Measurements from ENCODE around the gene ZNF429.
"Not testable (repeated sequence)": the region's sequence is repeated elsewhere in the genome, so short reads cannot be mapped to it uniquely, and the experiment has no call there.

Gene ZNF429

DNA sequence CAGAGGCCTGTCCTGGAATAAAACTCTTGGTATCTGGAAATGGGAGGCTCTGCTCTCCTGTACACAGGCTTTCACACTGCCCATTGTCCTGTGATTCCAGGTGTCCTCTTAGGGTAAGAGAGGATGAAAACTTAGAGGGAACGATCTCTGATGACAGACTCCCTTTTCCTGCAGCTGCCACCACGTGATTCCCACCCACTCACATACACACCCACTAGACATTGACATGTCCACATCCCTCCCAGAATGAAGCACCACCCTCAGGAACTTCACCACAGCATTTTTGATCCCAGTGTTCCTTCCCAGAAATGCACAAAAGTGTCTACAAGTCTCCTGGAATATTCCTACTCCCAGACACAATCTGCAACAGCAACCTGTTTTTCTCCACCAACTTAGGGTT is 8.2 kb downstream of the ZNF429 start:
- no peak for DNase-seq (ENCODE audit: low spot score)

GRCh38 chr19:21519488-21519887 is 14.1 kb downstream of the ZNF429 start:
- DNase-seq (ENCODE audit: low spot score) = no peak

- no peak for DNase-seq (ENCODE audit: low spot score)
These were observed 27.5 kb downstream of the ZNF429 start for GRCh38 chr19:21532904-21533303.

DNA sequence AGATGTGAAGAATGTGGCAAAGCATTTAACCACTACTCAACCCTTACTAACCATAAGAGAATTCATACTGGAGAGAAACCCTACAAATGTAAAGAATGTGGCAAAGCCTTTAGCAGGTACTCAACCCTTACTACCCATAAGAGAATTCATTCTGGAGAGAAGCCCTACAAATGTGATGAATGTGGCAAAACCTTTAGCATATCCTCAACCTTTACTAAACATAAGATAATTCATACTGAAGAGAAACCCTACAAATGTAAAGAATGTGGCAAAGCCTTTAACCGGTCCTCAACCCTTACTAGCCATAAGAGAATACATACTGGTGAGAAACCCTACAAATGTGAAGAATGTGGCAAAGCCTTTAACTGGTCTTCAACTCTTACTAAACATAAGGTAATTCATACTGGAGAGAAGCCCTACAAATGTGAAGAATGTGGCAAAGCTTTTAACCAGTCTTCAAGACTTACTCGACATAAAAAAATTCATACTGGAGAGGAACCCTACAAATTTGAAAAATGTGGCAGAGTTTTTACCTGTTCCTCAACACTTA is 31.4 kb downstream of the ZNF429 start:
- not testable (repeated sequence) for DNase-seq (ENCODE audit: low spot score)

GRCh38 chr19:21559444-21559843 is 54.0 kb downstream of the ZNF429 start:
- DNase-seq (ENCODE audit: low spot score) = no peak

GRCh38 chr19:21564406-21564805 is 59.0 kb downstream of the ZNF429 start:
- no peak for DNase-seq (ENCODE audit: low spot score)

DNA sequence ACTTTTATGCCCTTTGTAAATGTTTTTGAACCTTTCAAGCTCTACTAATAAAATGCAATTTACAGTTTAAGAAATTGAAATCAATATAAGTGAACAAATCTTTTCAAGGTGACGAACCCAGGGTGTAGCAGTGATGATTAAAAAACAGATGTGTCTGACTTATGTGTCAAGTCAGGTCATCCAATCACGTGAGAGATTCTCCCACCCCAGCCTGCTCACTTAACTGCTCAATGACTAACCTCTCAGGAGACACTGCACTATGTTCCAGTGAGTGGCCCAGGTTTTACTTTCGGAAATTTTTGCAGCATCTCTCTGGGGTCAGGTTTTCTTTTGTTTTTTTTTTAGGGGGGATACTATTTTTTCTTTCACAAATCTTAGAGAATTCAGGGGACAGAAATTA is 60.7 kb downstream of the ZNF429 start:
- no peak for DNase-seq (ENCODE audit: low spot score)

- not testable (repeated sequence) for DNase-seq (ENCODE audit: low spot score)
These were observed 62.4 kb downstream of the ZNF429 start for GRCh38 chr19:21567806-21568205.

DNA sequence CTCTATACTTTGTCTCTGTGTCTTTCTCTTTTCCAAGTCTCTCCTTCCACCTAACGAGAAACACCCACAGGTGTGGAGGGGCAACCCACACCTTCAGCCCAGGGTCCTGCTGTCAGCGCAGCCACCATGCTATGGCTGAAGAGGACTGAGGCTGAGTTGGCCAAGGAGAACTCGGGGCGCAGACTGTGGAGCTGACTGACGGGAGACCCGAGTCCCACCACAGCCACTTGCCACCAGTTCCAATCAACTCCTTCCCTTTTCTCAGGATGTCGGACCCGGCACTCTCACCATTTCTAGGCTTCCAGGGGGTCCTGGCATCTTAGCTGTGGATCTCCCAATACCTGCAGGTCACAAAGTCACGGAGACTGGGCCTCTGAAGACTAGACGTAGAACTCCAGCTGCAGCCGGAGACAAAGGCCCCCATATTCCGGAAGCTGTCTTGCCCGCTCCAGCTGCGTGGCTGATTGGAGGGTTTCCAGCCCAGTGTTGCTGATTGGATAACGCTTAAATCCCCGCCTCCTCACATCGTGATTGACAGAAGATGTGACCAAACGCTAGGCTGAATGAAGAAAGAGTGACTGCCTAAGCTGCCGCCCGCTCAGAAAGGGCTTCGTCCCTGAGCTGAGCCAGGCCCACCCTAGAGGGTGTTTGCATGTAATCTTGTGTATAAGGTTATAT is 63.6 kb downstream of the ZNF429 start:
- DNase-seq (ENCODE audit: low spot score) = peak; percentile 8

DNA sequence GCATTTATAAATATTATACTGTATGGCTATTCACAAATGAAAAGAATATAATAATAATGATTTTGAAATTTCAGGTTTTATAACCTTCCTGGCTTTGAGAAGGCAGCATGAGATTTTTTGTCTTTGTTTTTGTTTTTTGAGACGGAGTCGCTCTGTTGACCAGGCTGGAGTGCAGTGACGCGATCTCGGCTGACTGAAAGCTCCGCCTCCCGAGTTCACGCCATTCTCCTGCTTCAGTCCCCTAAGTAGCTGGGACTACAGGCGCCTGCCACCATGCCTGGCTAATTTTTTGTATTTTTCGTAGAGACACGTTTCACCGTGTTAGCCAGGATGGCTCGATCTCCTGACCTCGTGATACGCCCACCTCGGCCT is 64.1 kb downstream of the ZNF429 start:
- no peak for DNase-seq (ENCODE audit: low spot score)

- DNase-seq (ENCODE audit: low spot score) = no peak
These were observed 65.9 kb downstream of the ZNF429 start for GRCh38 chr19:21571316-21571715.

- no peak for DNase-seq (ENCODE audit: low spot score)
These were observed 69.2 kb downstream of the ZNF429 start for GRCh38 chr19:21574607-21575006.

- no peak for DNase-seq (ENCODE audit: low spot score)
These were observed 71.1 kb downstream of the ZNF429 start for GRCh38 chr19:21576481-21576880.

GRCh38 chr19:21580101-21580500 is 74.7 kb downstream of the ZNF429 start:
- DNase-seq (ENCODE audit: low spot score) = no peak

- DNase-seq (ENCODE audit: low spot score) = no peak
These were observed 75.4 kb downstream of the ZNF429 start for GRCh38 chr19:21580818-21581217.

DNA sequence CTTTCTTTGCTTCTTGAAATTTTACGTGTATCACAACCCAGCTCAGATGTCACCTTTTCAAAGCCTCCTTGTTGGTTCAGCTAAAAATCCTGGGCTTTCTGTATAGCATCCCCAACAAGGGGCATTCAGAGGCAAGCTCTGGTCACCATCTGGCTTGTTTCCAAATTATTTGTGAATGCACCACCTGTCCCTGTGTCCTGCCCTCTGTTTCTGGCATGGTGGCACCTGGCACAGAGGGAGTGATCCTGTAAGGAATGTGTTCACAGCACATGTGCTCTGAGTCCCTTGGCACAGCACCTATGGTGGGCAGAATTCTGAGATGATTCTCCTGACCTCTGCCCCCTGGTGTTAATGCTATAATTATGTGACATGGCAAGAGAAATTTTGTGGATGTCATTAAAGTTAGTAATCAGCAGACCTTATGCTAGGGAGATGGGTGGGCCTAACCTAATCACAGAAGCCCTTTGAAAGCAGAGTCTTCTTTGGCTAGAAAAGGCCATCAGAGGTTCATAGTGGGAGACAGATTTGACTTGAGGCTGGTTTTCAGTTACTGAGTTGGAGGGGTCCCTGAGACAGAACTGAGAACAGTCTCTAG is 76.3 kb downstream of the ZNF429 start:
- no peak for DNase-seq (ENCODE audit: low spot score)

GRCh38 chr19:21584537-21584936 is 79.1 kb downstream of the ZNF429 start:
- DNase-seq (ENCODE audit: low spot score) = no peak

GRCh38 chr19:21585281-21585890 is 80.0 kb downstream of the ZNF429 start:
- DNase-seq (ENCODE audit: low spot score) = no peak

- DNase-seq (ENCODE audit: low spot score) = no peak
These were observed 81.1 kb downstream of the ZNF429 start for GRCh38 chr19:21586311-21587116.

- DNase-seq (ENCODE audit: low spot score) = no peak
These were observed 81.7 kb downstream of the ZNF429 start for GRCh38 chr19:21587117-21587461.

GRCh38 chr19:21587549-21587948 is 82.1 kb downstream of the ZNF429 start:
- no peak for DNase-seq (ENCODE audit: low spot score)

DNA sequence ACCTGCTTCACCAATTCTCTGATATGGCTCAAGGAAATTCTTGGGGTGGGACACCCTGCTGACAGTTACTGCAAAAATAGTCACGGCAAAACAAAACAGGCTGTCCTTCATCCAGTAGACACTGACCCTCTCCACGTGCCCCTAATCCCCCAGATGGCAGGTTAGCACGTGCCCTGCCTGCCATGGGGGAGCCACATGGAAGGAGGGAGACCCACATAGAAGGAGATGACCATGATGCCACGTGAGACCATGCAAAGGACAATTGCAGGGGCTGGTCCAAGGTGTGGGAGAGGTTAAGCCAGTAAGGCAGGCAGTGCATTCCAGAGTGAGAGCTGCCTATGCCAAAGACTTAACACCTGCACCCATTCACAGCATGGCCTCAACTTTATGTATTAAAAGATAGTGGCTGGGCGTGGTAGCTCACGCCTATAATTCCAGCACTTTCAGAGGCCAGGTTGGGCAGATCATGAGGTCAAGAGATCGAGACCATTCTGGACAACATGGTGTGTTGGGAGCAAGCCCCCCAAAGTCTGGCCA is 82.7 kb downstream of the ZNF429 start:
- no peak for DNase-seq (ENCODE audit: low spot score)

Data from COLO829 (cell line).